ENCODE measurements around the gene KCTD17. TPM values are rescaled to one million over a fixed set of nuclear protein-coding genes. Genes with fewer than 3 reads are reported as not detected.

The KCTD17 gene
- total and polyA plus RNA-seq, 2 of the 13 experiments (the other 11 are each of a cell fraction or from before 2014, with no cell fraction given), result 5.3 to 11.7 TPM

DNA sequence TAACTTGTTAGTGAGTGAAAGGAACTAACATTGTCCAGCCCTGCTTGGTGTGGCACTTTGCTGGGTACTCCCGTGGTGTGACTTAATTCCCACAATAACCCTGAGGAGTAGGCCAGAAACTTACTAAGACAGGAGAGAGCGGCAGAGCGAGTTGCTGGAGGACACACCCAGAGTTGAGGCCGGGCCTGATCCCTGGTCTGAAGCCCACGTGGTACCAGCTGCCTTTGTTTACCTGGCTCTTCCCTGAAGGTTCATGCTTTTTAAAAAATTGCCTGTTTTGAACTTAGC, 31.4 kb upstream of the KCTD17 start (continued):
- TF ChIP-seq, protein P1, sequence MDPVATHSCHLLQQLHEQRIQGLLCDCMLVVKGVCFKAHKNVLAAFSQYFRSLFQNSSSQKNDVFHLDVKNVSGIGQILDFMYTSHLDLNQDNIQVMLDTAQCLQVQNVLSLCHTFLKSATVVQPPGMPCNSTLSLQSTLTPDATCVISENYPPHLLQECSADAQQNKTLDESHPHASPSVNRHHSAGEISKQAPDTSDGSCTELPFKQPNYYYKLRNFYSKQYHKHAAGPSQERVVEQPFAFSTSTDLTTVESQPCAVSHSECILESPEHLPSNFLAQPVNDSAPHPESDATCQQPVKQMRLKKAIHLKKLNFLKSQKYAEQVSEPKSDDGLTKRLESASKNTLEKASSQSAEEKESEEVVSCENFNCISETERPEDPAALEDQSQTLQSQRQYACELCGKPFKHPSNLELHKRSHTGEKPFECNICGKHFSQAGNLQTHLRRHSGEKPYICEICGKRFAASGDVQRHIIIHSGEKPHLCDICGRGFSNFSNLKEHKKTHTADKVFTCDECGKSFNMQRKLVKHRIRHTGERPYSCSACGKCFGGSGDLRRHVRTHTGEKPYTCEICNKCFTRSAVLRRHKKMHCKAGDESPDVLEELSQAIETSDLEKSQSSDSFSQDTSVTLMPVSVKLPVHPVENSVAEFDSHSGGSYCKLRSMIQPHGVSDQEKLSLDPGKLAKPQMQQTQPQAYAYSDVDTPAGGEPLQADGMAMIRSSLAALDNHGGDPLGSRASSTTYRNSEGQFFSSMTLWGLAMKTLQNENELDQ (CRISPR knock-in tag; IDR thresholded peaks at IDR 0.05; ENCODE audit: borderline replicate concordance), result no peak
- TF ChIP-seq ZBTB38 (CRISPR knock-in tag; IDR thresholded peaks at IDR 0.05) (0 out of 2 replicates have a peak, but pooled peaks have one; percentile 3), MZF1 (CRISPR knock-in tag; IDR thresholded peaks at IDR 0.05; ENCODE audit: borderline replicate concordance) (no peak), ZNF570 (CRISPR knock-in tag; IDR thresholded peaks at IDR 0.05; ENCODE audit: borderline replicate concordance) (no peak), RFX3 (CRISPR knock-in tag; IDR thresholded peaks at IDR 0.05) (no peak), IRX3 (CRISPR knock-in tag; IDR thresholded peaks at IDR 0.05; ENCODE audit: borderline replicate concordance, low read depth) (no peak), BRCA1 (CRISPR knock-in tag; IDR thresholded peaks at IDR 0.05) (no peak), RBM22 (optimal IDR thresholded peaks at IDR 0.05; ENCODE audit: low read length) (no peak), GZF1 (CRISPR knock-in tag; IDR thresholded peaks at IDR 0.05) (no peak), ZNF598 (CRISPR knock-in tag; IDR thresholded peaks at IDR 0.05; ENCODE audit: borderline replicate concordance) (no peak)
- TF ChIP-seq, protein P2, sequence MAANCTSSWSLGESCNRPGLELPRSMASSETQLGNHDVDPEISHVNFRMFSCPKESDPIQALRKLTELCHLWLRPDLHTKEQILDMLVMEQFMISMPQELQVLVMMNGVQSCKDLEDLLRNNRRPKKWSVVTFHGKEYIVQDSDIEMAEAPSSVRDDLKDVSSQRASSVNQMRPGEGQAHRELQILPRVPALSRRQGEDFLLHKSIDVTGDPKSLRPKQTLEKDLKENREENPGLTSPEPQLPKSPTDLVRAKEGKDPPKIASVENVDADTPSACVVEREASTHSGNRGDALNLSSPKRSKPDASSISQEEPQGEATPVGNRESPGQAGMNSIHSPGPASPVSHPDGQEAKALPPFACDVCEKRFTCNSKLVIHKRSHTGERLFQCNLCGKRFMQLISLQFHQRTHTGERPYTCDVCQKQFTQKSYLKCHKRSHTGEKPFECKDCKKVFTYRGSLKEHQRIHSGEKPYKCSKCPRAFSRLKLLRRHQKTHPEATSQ (CRISPR knock-in tag; IDR thresholded peaks at IDR 0.05; ENCODE audit: borderline replicate concordance), result no peak
- TF ChIP-seq, protein P3, sequence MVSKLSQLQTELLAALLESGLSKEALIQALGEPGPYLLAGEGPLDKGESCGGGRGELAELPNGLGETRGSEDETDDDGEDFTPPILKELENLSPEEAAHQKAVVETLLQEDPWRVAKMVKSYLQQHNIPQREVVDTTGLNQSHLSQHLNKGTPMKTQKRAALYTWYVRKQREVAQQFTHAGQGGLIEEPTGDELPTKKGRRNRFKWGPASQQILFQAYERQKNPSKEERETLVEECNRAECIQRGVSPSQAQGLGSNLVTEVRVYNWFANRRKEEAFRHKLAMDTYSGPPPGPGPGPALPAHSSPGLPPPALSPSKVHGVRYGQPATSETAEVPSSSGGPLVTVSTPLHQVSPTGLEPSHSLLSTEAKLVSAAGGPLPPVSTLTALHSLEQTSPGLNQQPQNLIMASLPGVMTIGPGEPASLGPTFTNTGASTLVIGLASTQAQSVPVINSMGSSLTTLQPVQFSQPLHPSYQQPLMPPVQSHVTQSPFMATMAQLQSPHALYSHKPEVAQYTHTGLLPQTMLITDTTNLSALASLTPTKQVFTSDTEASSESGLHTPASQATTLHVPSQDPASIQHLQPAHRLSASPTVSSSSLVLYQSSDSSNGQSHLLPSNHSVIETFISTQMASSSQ (IDR thresholded peaks at IDR 0.05; ENCODE audit: low read depth), result no peak
- TF ChIP-seq, protein P3 (CRISPR knock-in tag; IDR thresholded peaks at IDR 0.05; ENCODE audit: borderline replicate concordance), result no peak
- TF ChIP-seq, protein P4, sequence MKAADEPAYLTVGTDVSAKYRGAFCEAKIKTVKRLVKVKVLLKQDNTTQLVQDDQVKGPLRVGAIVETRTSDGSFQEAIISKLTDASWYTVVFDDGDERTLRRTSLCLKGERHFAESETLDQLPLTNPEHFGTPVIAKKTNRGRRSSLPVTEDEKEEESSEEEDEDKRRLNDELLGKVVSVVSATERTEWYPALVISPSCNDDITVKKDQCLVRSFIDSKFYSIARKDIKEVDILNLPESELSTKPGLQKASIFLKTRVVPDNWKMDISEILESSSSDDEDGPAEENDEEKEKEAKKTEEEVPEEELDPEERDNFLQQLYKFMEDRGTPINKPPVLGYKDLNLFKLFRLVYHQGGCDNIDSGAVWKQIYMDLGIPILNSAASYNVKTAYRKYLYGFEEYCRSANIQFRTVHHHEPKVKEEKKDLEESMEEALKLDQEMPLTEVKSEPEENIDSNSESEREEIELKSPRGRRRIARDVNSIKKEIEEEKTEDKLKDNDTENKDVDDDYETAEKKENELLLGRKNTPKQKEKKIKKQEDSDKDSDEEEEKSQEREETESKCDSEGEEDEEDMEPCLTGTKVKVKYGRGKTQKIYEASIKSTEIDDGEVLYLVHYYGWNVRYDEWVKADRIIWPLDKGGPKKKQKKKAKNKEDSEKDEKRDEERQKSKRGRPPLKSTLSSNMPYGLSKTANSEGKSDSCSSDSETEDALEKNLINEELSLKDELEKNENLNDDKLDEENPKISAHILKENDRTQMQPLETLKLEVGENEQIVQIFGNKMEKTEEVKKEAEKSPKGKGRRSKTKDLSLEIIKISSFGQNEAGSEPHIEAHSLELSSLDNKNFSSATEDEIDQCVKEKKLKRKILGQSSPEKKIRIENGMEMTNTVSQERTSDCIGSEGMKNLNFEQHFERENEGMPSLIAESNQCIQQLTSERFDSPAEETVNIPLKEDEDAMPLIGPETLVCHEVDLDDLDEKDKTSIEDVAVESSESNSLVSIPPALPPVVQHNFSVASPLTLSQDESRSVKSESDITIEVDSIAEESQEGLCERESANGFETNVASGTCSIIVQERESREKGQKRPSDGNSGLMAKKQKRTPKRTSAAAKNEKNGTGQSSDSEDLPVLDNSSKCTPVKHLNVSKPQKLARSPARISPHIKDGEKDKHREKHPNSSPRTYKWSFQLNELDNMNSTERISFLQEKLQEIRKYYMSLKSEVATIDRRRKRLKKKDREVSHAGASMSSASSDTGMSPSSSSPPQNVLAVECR (CRISPR knock-in tag; IDR thresholded peaks at IDR 0.05; ENCODE audit: borderline replicate concordance), result no peak; the same call in 1 of the 2 replicates
- TF ChIP-seq, protein P5, sequence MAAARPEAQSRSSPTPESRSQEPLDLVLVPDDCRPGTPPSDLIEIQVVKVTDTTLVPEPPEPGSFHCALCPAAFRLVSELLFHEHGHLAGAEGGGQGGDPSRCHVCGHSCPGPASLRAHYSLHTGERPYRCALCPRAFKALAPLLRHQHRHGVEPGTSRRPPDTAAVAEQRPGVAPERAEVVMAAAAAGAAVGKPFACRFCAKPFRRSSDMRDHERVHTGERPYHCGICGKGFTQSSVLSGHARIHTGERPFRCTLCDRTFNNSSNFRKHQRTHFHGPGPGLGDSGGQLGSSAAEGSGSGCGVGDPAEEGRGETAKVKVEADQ (CRISPR knock-in tag; IDR thresholded peaks at IDR 0.05; ENCODE audit: borderline replicate concordance), result no peak
